Kidney (tissue), 14 donors: ENCODE data around the gene NUBP2. TPM values are rescaled to one million over a fixed set of nuclear protein-coding genes. Genes with fewer than 3 reads are reported as not detected.

ENCODE experiments used
- DNase-seq, 5 donors: peaks; one replicate each; pipeline ENCODE4 v3.0.0-alpha.2; 2013 to 2020
- FAIRE-seq: peaks from 2 replicates; lab custom pipeline; 2012; peaks lifted over from hg19 to GRCh38; lab: Jason Lieb, UNC
- H3K27ac ChIP-seq, 2 donors: one replicate each; pipeline ENCODE4 v1.7.0; 2013; ENCODE audit warnings: low read depth in 2 of 2, low read length in 2 of 2, inconsistent platforms in 1 of 2
- H3K27me3 ChIP-seq: one replicate; pipeline ENCODE4 v1.7.1; 2013; ENCODE audit warnings: low read length, inconsistent platforms; ENCODE audit not compliant: control insufficient read depth, insufficient read depth
- H3K36me3 ChIP-seq, 3 donors: one replicate each; pipeline versions ENCODE4 v1.7.0 to v1.7.1; 2013; ENCODE audit warnings: low read length in 3 of 3, control low read depth in 1 of 3, inconsistent platforms in 1 of 3; ENCODE audit not compliant: insufficient read depth in 3 of 3, control insufficient read depth in 2 of 3
- H3K4me1 ChIP-seq, 3 donors: one replicate each; pipeline versions ENCODE4 v1.7.0 to v1.7.1; 2013; ENCODE audit warnings: low read length in 3 of 3, inconsistent platforms in 1 of 3, low read depth in 1 of 3; ENCODE audit not compliant: control insufficient read depth in 2 of 3, insufficient read depth in 2 of 3
- H3K4me3 ChIP-seq, 3 donors: one replicate each; pipeline versions ENCODE4 v1.7.0 to v1.8.1; 2013; ENCODE audit warnings: low read length in 3 of 3, control low read depth in 1 of 3, inconsistent platforms in 1 of 3
- H3K9ac ChIP-seq, 3 donors: one replicate each; pipeline versions ENCODE4 v1.7.0 to v1.7.1; 2013; ENCODE audit warnings: low read length in 3 of 3, control low read depth in 1 of 3, inconsistent platforms in 1 of 3
- H3K9me3 ChIP-seq, 3 donors: one replicate each; pipeline versions ENCODE4 v1.7.0 to v1.7.1; 2013; ENCODE audit warnings: low read length in 3 of 3, control low read depth in 1 of 3, inconsistent platforms in 1 of 3; ENCODE audit not compliant: control insufficient read depth in 2 of 3, insufficient read depth in 1 of 3
- CTCF ChIP-seq: IDR thresholded peaks from 3 replicates; pipeline ENCODE4 v1.5.1; 2012; ENCODE audit warnings: mild to moderate bottlenecking, moderate library complexity, borderline replicate concordance; ENCODE audit not compliant: insufficient read depth; ENCODE audit errors: extremely low read depth
- intact Hi-C: fragments of 100-400 bp; cut with DNase I; formaldehyde crosslinking; loops from one replicate; pipeline ENCODE4 v1.11.1; 2022
- polyA plus RNA-seq: library from polyadenylated mRNA; stranded (reverse); fragments of 350-450 nt; fragmentation: Illumina TruSeq; extraction: RNeasy Lipid Tissue Mini Kit (QIAGEN cat#74804); gene quantifications from one replicate; pipeline ENCODE4 v1.2.3, GENCODE V29; 2014; ENCODE audit warnings: low read depth, low replicate concordance; ENCODE audit not compliant: insufficient read depth
- total RNA-seq: library from RNA; stranded (reverse); fragmentation: NEBNext Ultra II Directional; extraction: Animal tissue kit (Norgen Biotek cat#: 25700); gene quantifications from one replicate; pipeline ENCODE4 v1.2.1, GENCODE V29; 2021
- donor health status: control.
- donor health status: control.
- donor health status: control.
- donor health status: control.
- donor health status: control.
- donor health status: DM: yes; HTN: yes; CAD: no.
- donor health status: Normal renal cell carcinoma (clear cell type).

The NUBP2 gene
- total and polyA plus RNA-seq, 2 donors from 2014 or later = 42.8 to 71.1 TPM

- intact Hi-C loops = no loop called here
- FAIRE-seq (no peak), DNase-seq (peak in 4 of 5 donors; percentile 4 to 52 (median 27))
- Histone ChIP-seq H3K9ac (no peak overlapping the region), H3K9me3 (no peaks in the 10 kb centered on the region), H3K27me3 (no peaks in the 10 kb centered on the region), H3K27ac (no peak overlapping the region), H3K36me3 (peaks cover 0 to 14% (median 9%) of the 10 kb centered on the region in 3 donors), H3K4me1 (no peaks in the 10 kb centered on the region), H3K4me3 (no peak overlapping the region)
- TF ChIP-seq CTCF = no peak
These were observed 20.4 kb upstream of the NUBP2 start for GRCh38 chr16:1762196-1762878.

- Histone ChIP-seq H3K9me3 (no peaks in the 10 kb centered on the region), H3K4me1 (no peaks in the 10 kb centered on the region), H3K27ac (no peak overlapping the region), H3K4me3 (no peak overlapping the region), H3K27me3 (no peaks in the 10 kb centered on the region), H3K9ac (no peak overlapping the region), H3K36me3 (peaks cover 0 to 14% (median 10%) of the 10 kb centered on the region in 3 donors)
- no peak for TF ChIP-seq CTCF
- intact Hi-C loops = no loop called here
- FAIRE-seq (no peak), DNase-seq (peak in 3 of 5 donors; percentile 11 to 66 (median 36))
These were observed 19.8 kb upstream of the NUBP2 start for GRCh38 chr16:1762879-1763520.

- H3K4me3 ChIP-seq = no peak overlapping the region
- no peak for TF ChIP-seq CTCF
- intact Hi-C loops = no loop called here
- H3K9ac ChIP-seq = no peak overlapping the region
- H3K4me1 ChIP-seq = no peaks in the 10 kb centered on the region
- H3K27ac ChIP-seq = no peak overlapping the region
- H3K36me3 ChIP-seq = peaks cover 0 to 14% (median 10%) of the 10 kb centered on the region in 3 donors
- no peaks in the 10 kb centered on the region for H3K9me3 ChIP-seq
- no peak for FAIRE-seq
- peak in 4 of 5 donors; percentile 67 to 85 (median 78) for DNase-seq
- H3K27me3 ChIP-seq = no peaks in the 10 kb centered on the region
These were observed 18.9 kb upstream of the NUBP2 start for GRCh38 chr16:1763521-1764511.
